ENCODE results near the gene AP1S3. TPM values are rescaled to one million over a fixed set of nuclear protein-coding genes. Genes with fewer than 3 reads are reported as not detected.

The AP1S3 gene
- total RNA-seq, 1 donor from 2014 or later: 4.1 TPM

GRCh38 chr2:223868005-223868404 is 30.6 kb upstream of the AP1S3 start:
- no peak overlapping the region for H3K4me3 Mint-ChIP-seq

GRCh38 chr2:223865907-223866508 is 28.6 kb upstream of the AP1S3 start:
- no peaks in the 10 kb centered on the region for H3K4me1 Mint-ChIP-seq
- H3K27me3 Mint-ChIP-seq (ENCODE audit: low read depth): no peaks in the 10 kb centered on the region
- peaks cover 2% of the 10 kb centered on the region for H3K36me3 Mint-ChIP-seq (ENCODE audit: low read depth)
- no peak overlapping the region for H3K4me3 Mint-ChIP-seq
- no peak for DNase-seq (ENCODE audit: low read depth, low spot score)
- TF ChIP-seq CTCF (conservative IDR thresholded peaks at IDR 0.05): no peak
- H3K27ac Mint-ChIP-seq (ENCODE audit: unreplicated experiment): peak overlapping the region; percentile 75
- H3K9me3 Mint-ChIP-seq: no peaks in the 10 kb centered on the region

More at GRCh38 chr2:223868005-223868404, 30.6 kb upstream of the AP1S3 start:
- no peak for TF ChIP-seq CTCF (conservative IDR thresholded peaks at IDR 0.05)
- DNase-seq (ENCODE audit: low read depth, low spot score): no peak
- H3K27ac Mint-ChIP-seq (ENCODE audit: unreplicated experiment): no peak overlapping the region
- H3K9me3 Mint-ChIP-seq: peaks cover 2% of the 10 kb centered on the region
- peaks cover 8% of the 10 kb centered on the region for H3K36me3 Mint-ChIP-seq (ENCODE audit: low read depth)
- H3K4me1 Mint-ChIP-seq: no peaks in the 10 kb centered on the region
- no peaks in the 10 kb centered on the region for H3K27me3 Mint-ChIP-seq (ENCODE audit: low read depth)

- no peak for DNase-seq (ENCODE audit: low read depth, low spot score)
- Mint-ChIP-seq H3K27me3 (ENCODE audit: low read depth) (no peaks in the 10 kb centered on the region), H3K4me1 (no peaks in the 10 kb centered on the region), H3K4me3 (no peak overlapping the region), H3K27ac (ENCODE audit: unreplicated experiment) (no peak overlapping the region), H3K36me3 (ENCODE audit: low read depth) (peaks cover 2% of the 10 kb centered on the region), H3K9me3 (no peaks in the 10 kb centered on the region)
- TF ChIP-seq CTCF (conservative IDR thresholded peaks at IDR 0.05): no peak
Observed at GRCh38 chr2:223865124-223865523, 27.7 kb upstream of the AP1S3 start.

- TF ChIP-seq CTCF (conservative IDR thresholded peaks at IDR 0.05): no peak
- no peaks in the 10 kb centered on the region for H3K36me3 Mint-ChIP-seq (ENCODE audit: low read depth)
- H3K27ac Mint-ChIP-seq (ENCODE audit: unreplicated experiment): no peak overlapping the region
- no peaks in the 10 kb centered on the region for H3K9me3 Mint-ChIP-seq
- H3K4me3 Mint-ChIP-seq: no peak overlapping the region
- no peaks in the 10 kb centered on the region for H3K4me1 Mint-ChIP-seq
- no peak for DNase-seq (ENCODE audit: low read depth, low spot score)
- H3K27me3 Mint-ChIP-seq (ENCODE audit: low read depth): no peaks in the 10 kb centered on the region
Observed at GRCh38 chr2:223863491-223863890, 26.1 kb upstream of the AP1S3 start.

- no peaks in the 10 kb centered on the region for H3K9me3 Mint-ChIP-seq
- no peak overlapping the region for H3K27ac Mint-ChIP-seq (ENCODE audit: unreplicated experiment)
- no peak for DNase-seq (ENCODE audit: low read depth, low spot score)
- H3K27me3 Mint-ChIP-seq (ENCODE audit: low read depth): no peaks in the 10 kb centered on the region
- H3K36me3 Mint-ChIP-seq (ENCODE audit: low read depth): no peaks in the 10 kb centered on the region
- no peak for TF ChIP-seq CTCF (conservative IDR thresholded peaks at IDR 0.05)
- no peak overlapping the region for H3K4me3 Mint-ChIP-seq
- H3K4me1 Mint-ChIP-seq: no peaks in the 10 kb centered on the region
Observed at GRCh38 chr2:223860809-223861738, 23.7 kb upstream of the AP1S3 start.

Measured in neural crest cell (in vitro differentiated cells).